ENCODE measurements around the gene PAPSS2. TPM values are rescaled to one million over a fixed set of nuclear protein-coding genes. Genes with fewer than 3 reads are reported as not detected.

Gene PAPSS2
- total RNA-seq, 1 donor from 2014 or later: not detected

DNA sequence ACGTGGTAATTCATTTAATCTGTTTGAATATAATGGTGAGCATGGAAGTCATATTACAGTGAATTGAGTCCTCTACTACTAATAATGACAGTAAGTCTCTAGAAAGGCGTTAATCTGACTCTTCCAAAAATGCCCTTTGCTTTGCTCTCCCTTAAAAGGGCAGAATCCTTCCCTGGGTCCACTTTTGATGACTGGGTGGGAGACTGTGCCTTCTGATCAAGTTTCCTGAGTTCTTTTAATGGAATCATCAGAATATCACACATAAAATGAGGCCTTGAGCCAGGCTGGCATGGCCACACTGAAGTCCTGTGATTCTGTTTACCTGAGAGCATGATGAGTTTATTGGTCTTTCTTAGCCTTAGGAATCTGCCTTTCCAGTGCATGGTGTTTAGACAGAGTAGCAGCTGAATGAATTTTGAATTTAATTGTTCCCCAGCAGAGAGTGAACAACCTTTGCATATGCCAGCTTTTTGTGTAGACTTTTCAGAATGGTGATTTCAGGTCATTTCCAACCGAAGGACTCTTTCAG is 33.3 kb downstream of the PAPSS2 start:
- no peak overlapping the region for H3K4me3 Mint-ChIP-seq
- intact Hi-C loops (cut with micrococcal nuclease): no loop called here
- no peaks in the 10 kb centered on the region for H3K4me1 Mint-ChIP-seq
- H3K27ac Mint-ChIP-seq: no peak overlapping the region
- H3K9me3 Mint-ChIP-seq: no peaks in the 10 kb centered on the region
- H3K27me3 Mint-ChIP-seq: peaks cover 18% of the 10 kb centered on the region
- no peak for DNase-seq
- H3K36me3 Mint-ChIP-seq (ENCODE audit: low read depth): no peaks in the 10 kb centered on the region

DNA sequence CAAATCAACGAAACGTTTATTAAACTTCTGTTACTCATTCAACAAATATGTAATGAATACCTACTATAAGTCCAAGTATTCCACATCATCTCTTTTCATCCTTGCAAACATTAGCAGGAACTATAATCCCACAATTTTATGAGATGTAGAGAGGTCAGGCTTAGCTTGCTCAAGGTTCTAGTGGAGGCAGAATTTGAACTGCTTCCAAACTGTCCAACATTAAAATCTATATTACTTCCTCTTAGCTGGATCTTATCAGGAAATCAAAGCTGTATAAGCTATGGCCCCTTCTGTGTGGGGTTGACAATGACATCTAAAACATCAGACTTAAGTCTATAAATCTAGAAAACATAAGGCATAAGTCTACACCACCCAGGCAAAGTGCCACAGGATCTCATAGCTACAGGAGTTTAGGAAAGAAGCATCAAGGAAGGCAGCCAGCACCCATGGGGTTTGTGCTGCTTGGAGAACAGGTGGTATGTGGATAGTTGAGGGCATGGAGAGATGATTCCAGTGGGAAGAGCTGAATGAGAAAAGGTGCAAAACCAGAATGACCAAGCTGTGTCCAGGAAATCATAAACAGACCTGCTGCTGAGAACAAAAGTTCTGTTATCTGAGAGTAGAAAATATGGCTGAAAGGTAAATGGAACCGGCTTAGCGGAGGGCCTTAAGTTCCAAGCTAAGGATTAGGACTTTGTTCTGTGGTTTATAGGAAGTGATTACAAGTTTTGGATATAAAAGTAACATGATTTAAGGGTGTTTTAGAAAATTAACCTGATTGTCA is 34.5 kb downstream of the PAPSS2 start:
- H3K27me3 Mint-ChIP-seq: peaks cover 23% of the 10 kb centered on the region
- no peak for DNase-seq
- H3K4me3 Mint-ChIP-seq: no peak overlapping the region
- H3K36me3 Mint-ChIP-seq (ENCODE audit: low read depth): no peaks in the 10 kb centered on the region
- H3K27ac Mint-ChIP-seq: no peak overlapping the region
- H3K4me1 Mint-ChIP-seq: no peaks in the 10 kb centered on the region
- intact Hi-C loops (cut with micrococcal nuclease): no loop called here
- no peaks in the 10 kb centered on the region for H3K9me3 Mint-ChIP-seq

- no peaks in the 10 kb centered on the region for H3K36me3 Mint-ChIP-seq (ENCODE audit: low read depth)
- no peaks in the 10 kb centered on the region for H3K9me3 Mint-ChIP-seq
- no peaks in the 10 kb centered on the region for H3K4me1 Mint-ChIP-seq
- DNase-seq: no peak
- H3K27ac Mint-ChIP-seq: no peak overlapping the region
- H3K27me3 Mint-ChIP-seq: peaks cover 23% of the 10 kb centered on the region
- no peak overlapping the region for H3K4me3 Mint-ChIP-seq
- intact Hi-C loops (cut with micrococcal nuclease): no loop called here
Observed at GRCh38 chr10:87695074-87695473, 35.4 kb downstream of the PAPSS2 start.

- H3K27me3 Mint-ChIP-seq: peaks cover 27% of the 10 kb centered on the region
- H3K9me3 Mint-ChIP-seq: no peaks in the 10 kb centered on the region
- intact Hi-C loops (cut with micrococcal nuclease): no loop called here
- no peak overlapping the region for H3K27ac Mint-ChIP-seq
- H3K36me3 Mint-ChIP-seq (ENCODE audit: low read depth): no peaks in the 10 kb centered on the region
- DNase-seq: no peak
- H3K4me1 Mint-ChIP-seq: no peaks in the 10 kb centered on the region
- H3K4me3 Mint-ChIP-seq: no peak overlapping the region
Observed at GRCh38 chr10:87696922-87697745, 37.5 kb downstream of the PAPSS2 start.

- Mint-ChIP-seq H3K27me3 (peaks cover 22% of the 10 kb centered on the region), H3K27ac (no peak overlapping the region), H3K4me1 (no peaks in the 10 kb centered on the region), H3K4me3 (no peak overlapping the region), H3K9me3 (no peaks in the 10 kb centered on the region), H3K36me3 (ENCODE audit: low read depth) (no peaks in the 10 kb centered on the region)
- no peak for DNase-seq
- intact Hi-C loops (cut with micrococcal nuclease): no loop called here
Observed at GRCh38 chr10:87700031-87700796, 40.5 kb downstream of the PAPSS2 start.

GRCh38 chr10:87702260-87702972 is 42.7 kb downstream of the PAPSS2 start:
- Mint-ChIP-seq H3K4me1 (no peaks in the 10 kb centered on the region), H3K27me3 (peaks cover 17% of the 10 kb centered on the region), H3K27ac (no peak overlapping the region), H3K9me3 (no peaks in the 10 kb centered on the region), H3K36me3 (ENCODE audit: low read depth) (no peaks in the 10 kb centered on the region), H3K4me3 (no peak overlapping the region)
- intact Hi-C loops (cut with micrococcal nuclease): no loop called here
- no peak for DNase-seq

DNA sequence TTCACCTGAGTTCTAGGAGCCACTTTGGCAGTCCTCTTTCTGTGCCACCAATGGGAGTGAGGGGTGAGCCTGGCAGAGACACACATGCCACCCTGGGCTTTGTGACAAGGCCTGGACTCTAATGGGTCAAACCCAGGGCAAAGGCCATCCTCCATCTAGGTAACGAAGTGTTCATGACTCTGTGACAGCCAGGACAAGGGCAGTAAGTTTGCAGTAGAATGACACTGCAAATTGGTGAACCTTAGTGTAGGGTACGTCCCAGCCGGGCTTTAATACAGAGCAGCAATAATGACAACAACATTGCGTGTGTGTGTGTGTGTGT is 43.3 kb downstream of the PAPSS2 start:
- no peak for DNase-seq
- Mint-ChIP-seq H3K9me3 (no peaks in the 10 kb centered on the region), H3K4me3 (no peak overlapping the region), H3K27me3 (peaks cover 16% of the 10 kb centered on the region), H3K4me1 (no peaks in the 10 kb centered on the region), H3K36me3 (ENCODE audit: low read depth) (no peaks in the 10 kb centered on the region), H3K27ac (no peak overlapping the region)
- intact Hi-C loops (cut with micrococcal nuclease): no loop called here

DNA sequence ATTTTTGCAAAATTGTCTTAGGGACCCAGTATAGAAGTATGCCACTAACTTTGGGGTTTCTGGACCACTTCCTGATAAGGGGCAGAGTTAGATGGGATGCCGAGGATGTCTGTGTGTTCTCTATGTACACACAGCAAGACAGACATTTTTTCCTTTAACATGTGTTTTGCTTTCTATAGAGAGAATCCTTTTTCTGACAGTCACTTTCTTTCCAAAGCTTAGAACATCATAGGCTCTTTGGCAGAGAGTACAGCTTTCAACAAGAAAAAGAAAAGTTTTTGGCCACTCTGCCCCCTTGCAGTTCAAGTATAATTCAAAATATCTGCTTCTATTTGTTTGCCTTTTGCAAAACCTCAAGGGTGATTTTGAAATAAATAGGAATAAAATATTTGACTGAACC is 44.1 kb downstream of the PAPSS2 start:
- Mint-ChIP-seq H3K4me1 (no peaks in the 10 kb centered on the region), H3K9me3 (no peaks in the 10 kb centered on the region)

DNA sequence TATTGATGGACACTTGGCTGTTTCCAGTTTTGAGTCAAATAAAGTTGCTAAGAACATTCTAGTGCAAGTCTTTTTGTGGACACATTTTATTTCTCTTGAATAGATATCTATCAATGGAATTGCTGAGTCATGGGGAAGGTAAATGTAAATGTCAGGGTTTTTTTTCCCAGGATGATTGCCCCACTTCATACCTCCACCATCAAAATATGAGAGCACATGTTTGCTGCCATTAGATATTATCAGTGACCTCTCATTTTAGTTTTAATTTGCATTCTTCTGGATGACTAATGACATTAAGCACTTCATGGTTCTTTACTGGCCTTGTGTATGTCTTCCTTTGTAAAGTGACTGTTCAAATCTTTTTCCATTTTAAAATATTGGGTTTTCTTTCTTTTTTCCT is 45.7 kb downstream of the PAPSS2 start:
- intact Hi-C loops (cut with micrococcal nuclease): no loop called here
- H3K4me3 Mint-ChIP-seq: no peak overlapping the region
- no peaks in the 10 kb centered on the region for H3K9me3 Mint-ChIP-seq
- peaks cover 13% of the 10 kb centered on the region for H3K27me3 Mint-ChIP-seq
- no peak overlapping the region for H3K27ac Mint-ChIP-seq
- H3K4me1 Mint-ChIP-seq: no peaks in the 10 kb centered on the region
- no peak for DNase-seq
- H3K36me3 Mint-ChIP-seq (ENCODE audit: low read depth): no peaks in the 10 kb centered on the region

More for the DNA sequence above, 44.1 kb downstream of the PAPSS2 start:
- H3K4me3 Mint-ChIP-seq: no peak overlapping the region
- no peak overlapping the region for H3K27ac Mint-ChIP-seq
- no peak for DNase-seq
- intact Hi-C loops (cut with micrococcal nuclease): no loop called here
- no peaks in the 10 kb centered on the region for H3K36me3 Mint-ChIP-seq (ENCODE audit: low read depth)
- peaks cover 11% of the 10 kb centered on the region for H3K27me3 Mint-ChIP-seq

GRCh38 chr10:87706731-87707130 is 47.1 kb downstream of the PAPSS2 start:
- DNase-seq: no peak
- Mint-ChIP-seq H3K36me3 (ENCODE audit: low read depth) (no peaks in the 10 kb centered on the region), H3K9me3 (no peaks in the 10 kb centered on the region), H3K27ac (no peak overlapping the region), H3K27me3 (peaks cover 9% of the 10 kb centered on the region), H3K4me1 (no peaks in the 10 kb centered on the region), H3K4me3 (no peak overlapping the region)
- intact Hi-C loops (cut with micrococcal nuclease): no loop called here

- Mint-ChIP-seq H3K36me3 (ENCODE audit: low read depth) (no peaks in the 10 kb centered on the region), H3K4me1 (no peaks in the 10 kb centered on the region)
- intact Hi-C loops (cut with micrococcal nuclease): no loop called here
Observed at GRCh38 chr10:87707254-87707653, 47.6 kb downstream of the PAPSS2 start.

DNA sequence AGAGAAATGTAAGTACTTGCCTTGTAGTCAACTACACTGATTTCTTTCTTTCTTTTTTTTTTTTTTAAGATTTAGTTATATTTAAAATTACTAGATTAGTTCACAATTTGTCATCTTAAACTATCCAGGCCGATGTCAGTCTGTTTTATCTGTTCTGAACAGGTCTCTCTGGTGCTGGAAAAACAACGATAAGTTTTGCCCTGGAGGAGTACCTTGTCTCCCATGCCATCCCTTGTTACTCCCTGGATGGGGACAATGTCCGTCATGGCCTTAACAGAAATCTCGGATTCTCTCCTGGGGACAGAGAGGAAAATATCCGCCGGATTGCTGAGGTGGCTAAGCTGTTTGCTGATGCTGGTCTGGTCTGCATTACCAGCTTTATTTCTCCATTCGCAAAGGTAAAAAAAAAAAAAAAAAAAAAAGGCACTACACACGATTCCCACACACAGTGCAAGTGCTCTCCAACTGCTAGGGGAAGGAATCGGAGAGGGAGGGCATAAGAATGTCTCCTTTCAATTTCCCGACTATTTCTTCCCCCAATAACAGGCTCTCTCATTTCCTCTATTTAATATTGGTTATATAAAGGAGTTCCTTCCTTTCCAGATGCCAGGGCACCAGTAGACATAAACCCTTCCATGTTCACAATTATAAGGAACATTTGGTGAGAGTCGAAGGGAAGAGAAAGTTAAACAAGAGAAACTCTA is 53.4 kb downstream of the PAPSS2 start:
- Mint-ChIP-seq H3K4me1 (peaks cover 5% of the 10 kb centered on the region), H3K36me3 (ENCODE audit: low read depth) (no peaks in the 10 kb centered on the region), H3K4me3 (no peak overlapping the region), H3K27me3 (peaks cover 11% of the 10 kb centered on the region), H3K27ac (no peak overlapping the region), H3K9me3 (no peaks in the 10 kb centered on the region)
- no peak for DNase-seq
- intact Hi-C loops (cut with micrococcal nuclease): no loop called here

More at GRCh38 chr10:87707254-87707653, 47.6 kb downstream of the PAPSS2 start:
- Mint-ChIP-seq H3K27ac (no peak overlapping the region), H3K4me3 (no peak overlapping the region), H3K27me3 (peaks cover 8% of the 10 kb centered on the region), H3K9me3 (no peaks in the 10 kb centered on the region)
- no peak for DNase-seq

DNA sequence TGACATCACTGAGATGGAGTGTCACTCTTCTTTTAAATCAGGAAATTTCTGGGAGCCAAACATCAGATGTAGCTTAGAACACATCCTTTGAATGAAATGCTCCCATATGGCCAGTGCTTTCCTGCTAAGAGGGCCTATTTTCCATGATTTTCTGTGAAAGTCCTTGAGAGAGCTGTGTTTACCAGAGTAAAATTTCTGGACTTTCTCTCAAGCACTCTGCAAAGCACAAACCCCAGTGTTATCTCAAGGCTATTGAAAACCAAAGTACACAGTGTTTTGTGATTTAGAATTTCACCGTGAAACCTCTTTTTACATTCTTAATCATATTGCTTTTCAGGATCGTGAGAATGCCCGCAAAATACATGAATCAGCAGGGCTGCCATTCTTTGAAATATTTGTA is 54.0 kb downstream of the PAPSS2 start:
- DNase-seq: no peak
- no peak overlapping the region for H3K27ac Mint-ChIP-seq
- peaks cover 5% of the 10 kb centered on the region for H3K4me1 Mint-ChIP-seq
- H3K36me3 Mint-ChIP-seq (ENCODE audit: low read depth): no peaks in the 10 kb centered on the region
- peaks cover 11% of the 10 kb centered on the region for H3K27me3 Mint-ChIP-seq
- intact Hi-C loops (cut with micrococcal nuclease): no loop called here
- H3K4me3 Mint-ChIP-seq: no peak overlapping the region
- no peaks in the 10 kb centered on the region for H3K9me3 Mint-ChIP-seq
